HepG2 (cell line): ENCODE data around the gene RASIP1. TPM values are rescaled to one million over a fixed set of nuclear protein-coding genes. Genes with fewer than 3 reads are reported as not detected.

ENCODE experiments used
- AFF4 ChIP-seq: sonication (generic); formaldehyde crosslinking; IDR thresholded peaks from 2 replicates; pipeline ENCODE4 v1.4.0; 2020; ENCODE audit warnings: missing genetic modification reagents
- ATF3 ChIP-seq: sonication (generic); formaldehyde crosslinking; IDR thresholded peaks from 2 replicates; pipeline ENCODE4 v1.4.0; 2020; ENCODE audit warnings: missing genetic modification reagents
- ATRX ChIP-seq: sonication (generic); formaldehyde crosslinking; IDR thresholded peaks from 2 replicates; pipeline ENCODE4 v1.4.0; 2020; ENCODE audit warnings: missing genetic modification reagents, borderline replicate concordance
- KAT8 ChIP-seq: IDR thresholded peaks from 2 replicates; pipeline ENCODE4 v1.6.1; 2016; ENCODE audit warnings: missing genetic modification reagents, missing compliant biosample characterization
- MIXL1 ChIP-seq: IDR thresholded peaks from 2 replicates; pipeline ENCODE4 v1.6.1; 2016
- MTA3 ChIP-seq: sonication (generic); formaldehyde crosslinking; IDR thresholded peaks from 2 replicates; pipeline ENCODE4 v1.4.0; 2020; ENCODE audit warnings: missing genetic modification reagents
- TARDBP ChIP-seq: sonication (generic); formaldehyde crosslinking; IDR thresholded peaks from 2 replicates; pipeline ENCODE4 v1.8.0; 2022; ENCODE audit warnings: mild to moderate bottlenecking, missing genetic modification reagents
- TGIF2 ChIP-seq: IDR thresholded peaks from 2 replicates; pipeline ENCODE4 v1.6.1; 2016; ENCODE audit warnings: control low read depth, missing compliant biosample characterization
- ZBTB37 ChIP-seq: sonication (generic); formaldehyde crosslinking; IDR thresholded peaks from 2 replicates; pipeline ENCODE4 v1.4.0; 2020; ENCODE audit warnings: mild to moderate bottlenecking, missing genetic modification reagents
- ZFP82 ChIP-seq: sonication (generic); formaldehyde crosslinking; IDR thresholded peaks from 2 replicates; pipeline ENCODE4 v1.5.1; 2020; ENCODE audit warnings: mild to moderate bottlenecking, missing genetic modification reagents, borderline replicate concordance
- ZNF17 ChIP-seq: sonication (generic); formaldehyde crosslinking; IDR thresholded peaks from 2 replicates; pipeline ENCODE4 v1.5.0; 2020; ENCODE audit warnings: mild to moderate bottlenecking, missing genetic modification reagents
- ZNF20 ChIP-seq: sonication (generic); formaldehyde crosslinking; IDR thresholded peaks from 2 replicates; pipeline ENCODE4 v1.4.0; 2020; ENCODE audit warnings: mild to moderate bottlenecking, moderate library complexity, missing genetic modification reagents
- ZNF407 ChIP-seq: sonication (generic); formaldehyde crosslinking; IDR thresholded peaks from one replicate; pipeline ENCODE4 v1.5.1; 2020; ENCODE audit warnings: mild to moderate bottlenecking, missing genetic modification reagents; ENCODE audit errors: not compliant biosample characterization
- ZNF570 ChIP-seq: sonication (generic); formaldehyde crosslinking; IDR thresholded peaks from 2 replicates; pipeline ENCODE4 v1.4.0; 2020; ENCODE audit warnings: mild to moderate bottlenecking, missing genetic modification reagents, borderline replicate concordance
- ZNF841 ChIP-seq: sonication (generic); formaldehyde crosslinking; IDR thresholded peaks from 2 replicates; pipeline ENCODE4 v1.8.1; 2023; ENCODE audit warnings: missing genetic modification reagents, borderline replicate concordance
- ZZZ3 ChIP-seq: sonication (generic); formaldehyde crosslinking; IDR thresholded peaks from 2 replicates; pipeline ENCODE4 v1.4.0; 2020; ENCODE audit warnings: missing genetic modification reagents, mild to moderate bottlenecking, borderline replicate concordance
- polyA plus RNA-seq, 8 experiments: library from polyadenylated mRNA; depleted of rRNA in 3 of 8; stranded (reverse) in 7 of 8; unstranded in 1 of 8; fragments of >200 nt; fragmentation: Illumina TruSeq in 4 of 8; extraction: Trizol in 4 of 8; gene quantifications; 2 replicates each; pipeline versions ENCODE4 v1.2.1 to v1.2.3, GENCODE V29; 2011 to 2016; ENCODE audit warnings: low read depth in 4 of 8, missing spikeins in 1 of 8, mixed read lengths in 1 of 8; ENCODE audit not compliant: insufficient read depth in 1 of 8
- total RNA-seq, 5 experiments: library from RNA; depleted of rRNA; stranded (reverse); fragments of >200 nt; fragmentation: Illumina TruSeq; extraction: Trizol; gene quantifications; 2 replicates each; pipeline ENCODE4 v1.2.3, GENCODE V29; 2016; ENCODE audit warnings: low read depth in 1 of 5

The RASIP1 gene
- total and polyA plus RNA-seq, 2 of the 13 experiments (the other 11 are each of a cell fraction or from before 2014, with no cell fraction given) = 0.44 to 0.58 TPM

GRCh38 chr19:48780631-48781391, 40.4 kb upstream of the RASIP1 start (continued):
- TF ChIP-seq ZFP82 (no peak), TARDBP (no peak; the same call in 1 of the 2 replicates), MIXL1 (peak; percentile 39; the same call in 1 of the 2 replicates), ZNF17 (no peak), ZZZ3 (no peak), ZNF20 (CRISPR knock-in tag) (no peak), MTA3 (CRISPR knock-in tag) (no peak), KAT8 (CRISPR knock-in tag) (peak; percentile 22; the same call in 1 of the 2 replicates), TGIF2 (CRISPR knock-in tag) (no peak), ATRX (no peak), ZNF570 (CRISPR knock-in tag) (no peak), AFF4 (CRISPR knock-in tag) (no peak), ATF3 (CRISPR knock-in tag) (peak; percentile 64), ZNF841 (no peak), ZNF407 (CRISPR knock-in tag) (no peak), ZBTB37 (CRISPR knock-in tag) (no peak)
